ENCODE results near the gene PRR29.
"Not testable (repeated sequence)": the region's sequence is repeated elsewhere in the genome, so short reads cannot be mapped to it uniquely, and the experiment has no call there.

The PRR29 gene

DNA sequence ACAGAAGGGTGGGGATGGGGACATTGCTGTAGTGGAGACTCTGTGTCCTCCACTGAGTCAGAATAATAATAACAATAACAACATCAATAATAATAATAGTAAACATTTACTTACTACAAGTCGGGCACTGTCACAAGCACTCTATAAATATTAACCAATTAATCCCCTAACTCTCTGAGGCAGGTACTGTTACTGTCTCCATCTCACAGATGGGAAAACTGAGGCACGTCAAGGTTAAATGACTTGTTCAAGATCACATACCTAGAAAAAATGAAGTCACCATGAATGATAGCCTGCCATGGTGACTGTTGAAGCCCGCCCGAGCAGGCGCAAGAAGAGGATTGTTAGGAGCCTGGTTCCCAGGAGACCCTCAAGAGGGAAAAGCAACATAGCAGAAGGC is 10.2 kb downstream of the PRR29 start:
- Histone ChIP-seq H3K9me3 (ENCODE audit: low read length) (no peaks in the 10 kb centered on the region), H3K9ac (ENCODE audit: low read length) (no peak overlapping the region), H3K36me3 (ENCODE audit: insufficient read depth, low read length) (no peaks in the 10 kb centered on the region), H3K4me1 (ENCODE audit: insufficient read depth, low read length) (no peaks in the 10 kb centered on the region), H3K27ac (ENCODE audit: low read depth, low read length) (no peak overlapping the region), H3K4me3 (ENCODE audit: low read depth in 1 of 2, low read length in 2 of 2) (no peak overlapping the region), H3K27me3 (ENCODE audit: control insufficient read depth in 1 of 2, insufficient read depth in 2 of 2, low read length in 2 of 2) (no peaks in the 10 kb centered on the region)

DNA sequence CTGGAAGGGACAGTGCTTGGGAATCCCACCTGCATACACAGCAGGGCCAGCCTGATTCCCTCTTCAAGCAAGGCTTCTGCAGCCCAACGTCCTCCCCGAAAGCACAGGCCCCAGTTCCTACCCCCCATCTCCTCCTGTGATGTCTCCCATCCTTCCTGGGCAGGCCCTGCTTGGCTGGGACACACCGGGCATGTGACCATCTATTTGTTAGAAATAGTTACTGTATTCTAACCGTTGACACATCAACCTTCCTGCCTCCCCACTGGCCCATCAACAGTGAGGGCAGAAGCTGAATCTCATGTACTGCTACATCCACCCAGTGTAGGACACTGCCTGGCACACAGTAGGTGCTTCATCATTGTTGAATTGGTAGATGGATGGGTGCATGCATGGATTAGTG is 10.7 kb downstream of the PRR29 start:
- H3K36me3 ChIP-seq (ENCODE audit: insufficient read depth, low read length) = no peaks in the 10 kb centered on the region
- H3K4me3 ChIP-seq (ENCODE audit: low read depth in 1 of 2, low read length in 2 of 2) = no peak overlapping the region
- no peaks in the 10 kb centered on the region for H3K4me1 ChIP-seq (ENCODE audit: insufficient read depth, low read length)
- no peaks in the 10 kb centered on the region for H3K27me3 ChIP-seq (ENCODE audit: control insufficient read depth in 1 of 2, insufficient read depth in 2 of 2, low read length in 2 of 2)
- H3K27ac ChIP-seq (ENCODE audit: low read depth, low read length) = no peak overlapping the region
- no peaks in the 10 kb centered on the region for H3K9me3 ChIP-seq (ENCODE audit: low read length)
- H3K9ac ChIP-seq (ENCODE audit: low read length) = no peak overlapping the region

DNA sequence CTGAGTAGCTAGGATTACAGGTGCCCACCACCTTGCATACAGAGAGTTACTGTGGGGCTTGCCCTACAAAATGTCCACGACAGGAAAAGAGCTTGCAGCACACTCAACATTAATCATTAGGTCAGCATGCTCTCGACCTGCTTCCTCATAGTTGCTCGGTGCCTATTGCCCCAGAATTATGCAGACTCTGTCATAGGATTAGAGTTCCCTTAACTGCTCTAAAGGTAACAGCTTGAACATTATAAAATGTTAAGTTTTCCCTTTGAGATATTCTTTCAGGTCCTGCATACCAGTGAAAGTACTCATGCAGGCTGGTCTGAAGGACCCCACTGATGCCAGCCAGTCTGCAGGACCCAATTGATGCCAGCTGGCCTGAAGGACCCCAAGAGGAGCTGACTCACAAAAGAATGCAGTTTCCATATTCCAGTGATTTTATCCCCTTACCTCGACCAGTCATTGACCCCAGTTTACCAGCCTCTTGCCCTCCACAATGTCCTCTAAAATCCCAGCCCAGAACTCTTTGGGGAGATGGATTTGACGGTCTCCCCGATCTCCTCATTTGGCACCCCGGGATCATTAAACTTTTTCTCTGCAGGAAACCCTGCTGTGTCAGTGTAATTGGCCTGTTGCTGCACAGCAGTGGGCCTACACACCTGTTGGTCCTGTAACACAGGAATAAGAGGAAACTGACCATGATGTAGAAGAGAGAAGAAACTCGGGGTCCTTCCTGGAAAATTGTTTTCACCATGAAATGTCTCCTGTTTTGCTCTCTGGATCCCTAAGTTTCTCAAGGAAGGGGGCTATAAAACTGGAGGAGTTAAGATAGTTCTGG is 11.6 kb downstream of the PRR29 start:
- no peaks in the 10 kb centered on the region for H3K36me3 ChIP-seq (ENCODE audit: insufficient read depth, low read length)
- no peaks in the 10 kb centered on the region for H3K27me3 ChIP-seq (ENCODE audit: control insufficient read depth in 1 of 2, insufficient read depth in 2 of 2, low read length in 2 of 2)
- no peak overlapping the region for H3K9ac ChIP-seq (ENCODE audit: low read length)
- no peaks in the 10 kb centered on the region for H3K4me1 ChIP-seq (ENCODE audit: insufficient read depth, low read length)
- no peak overlapping the region for H3K4me3 ChIP-seq (ENCODE audit: low read depth in 1 of 2, low read length in 2 of 2)
- no peak overlapping the region for H3K27ac ChIP-seq (ENCODE audit: low read depth, low read length)
- no peaks in the 10 kb centered on the region for H3K9me3 ChIP-seq (ENCODE audit: low read length)

DNA sequence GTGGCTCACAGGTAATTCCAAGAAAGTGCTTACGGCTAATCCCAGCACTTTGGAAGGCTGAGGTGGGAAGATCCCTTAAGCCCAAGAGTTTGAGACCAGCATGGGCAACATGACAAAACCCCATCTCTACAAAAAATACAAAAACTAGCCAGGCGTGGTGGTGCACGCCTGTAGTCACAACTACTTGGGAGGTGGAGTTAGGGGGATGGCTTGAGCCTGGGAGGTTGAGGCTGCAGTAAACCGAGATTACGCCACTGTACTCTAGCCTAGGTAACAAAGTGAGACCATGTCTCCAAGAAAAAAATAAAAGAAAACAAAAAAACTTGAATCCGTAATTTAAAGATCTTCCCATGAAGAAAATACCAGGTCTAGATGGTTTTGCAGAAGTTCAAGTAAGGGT is 17.3 kb downstream of the PRR29 start:
- Histone ChIP-seq H3K4me3 (ENCODE audit: low read depth in 1 of 2, low read length in 2 of 2) (no peak overlapping the region), H3K27me3 (ENCODE audit: control insufficient read depth in 1 of 2, insufficient read depth in 2 of 2, low read length in 2 of 2) (no peaks in the 10 kb centered on the region), H3K27ac (ENCODE audit: low read depth, low read length) (no peak overlapping the region), H3K9me3 (ENCODE audit: low read length) (no peaks in the 10 kb centered on the region), H3K4me1 (ENCODE audit: insufficient read depth, low read length) (no peaks in the 10 kb centered on the region), H3K36me3 (ENCODE audit: insufficient read depth, low read length) (no peaks in the 10 kb centered on the region), H3K9ac (ENCODE audit: low read length) (no peak overlapping the region)

DNA sequence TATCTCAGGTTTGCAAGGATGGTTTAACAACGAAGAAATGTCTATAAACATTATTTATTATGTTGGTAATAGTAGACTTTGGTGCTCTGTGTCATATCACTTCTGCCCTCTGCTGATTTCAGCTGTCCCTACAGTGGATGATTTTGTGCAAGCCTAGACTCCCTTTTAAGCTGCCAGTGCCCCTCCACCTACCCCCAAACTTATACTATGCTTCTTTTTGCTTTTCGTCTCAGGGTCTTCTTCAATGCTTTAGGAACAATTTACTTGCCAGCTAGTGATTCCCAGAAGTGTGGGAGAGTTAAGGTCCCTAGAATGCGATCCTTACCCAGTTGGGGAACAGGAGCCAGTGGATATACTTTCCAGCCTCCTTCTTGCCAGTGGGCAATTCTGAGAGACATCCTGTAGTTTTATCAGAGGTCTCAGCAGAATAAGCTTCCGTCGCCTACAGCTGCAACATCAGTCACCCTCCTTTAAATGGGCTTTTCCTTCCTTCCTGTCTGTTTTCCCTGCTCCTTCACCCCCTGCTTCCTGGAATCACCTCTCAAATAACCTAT is 18.2 kb downstream of the PRR29 start:
- no peak overlapping the region for H3K9ac ChIP-seq (ENCODE audit: low read length)
- no peaks in the 10 kb centered on the region for H3K9me3 ChIP-seq (ENCODE audit: low read length)
- no peak overlapping the region for H3K27ac ChIP-seq (ENCODE audit: low read depth, low read length)
- H3K4me3 ChIP-seq (ENCODE audit: low read depth in 1 of 2, low read length in 2 of 2) = no peak overlapping the region
- H3K4me1 ChIP-seq (ENCODE audit: insufficient read depth, low read length) = no peaks in the 10 kb centered on the region
- no peaks in the 10 kb centered on the region for H3K27me3 ChIP-seq (ENCODE audit: control insufficient read depth in 1 of 2, insufficient read depth in 2 of 2, low read length in 2 of 2)
- H3K36me3 ChIP-seq (ENCODE audit: insufficient read depth, low read length) = no peaks in the 10 kb centered on the region

DNA sequence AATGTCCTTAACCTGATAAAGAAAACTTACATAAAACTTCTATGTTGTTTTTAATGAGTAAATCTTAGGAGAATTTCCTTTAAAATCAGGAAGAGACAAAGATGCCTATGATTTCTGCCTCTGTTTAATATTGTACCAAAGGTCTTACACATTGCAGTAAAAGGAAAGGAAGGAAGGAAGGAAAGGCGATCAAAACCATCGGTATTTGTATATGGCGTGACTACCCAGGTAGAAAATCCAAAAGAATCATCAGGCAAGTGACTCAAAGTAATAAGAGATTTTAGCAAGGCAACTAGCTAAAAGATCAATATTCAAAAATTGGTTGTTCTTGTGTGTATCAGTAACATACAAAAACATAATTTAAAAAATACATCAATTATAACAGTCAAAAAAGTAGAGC is 18.8 kb downstream of the PRR29 start:
- Histone ChIP-seq H3K9me3 (ENCODE audit: low read length) (no peaks in the 10 kb centered on the region), H3K27ac (ENCODE audit: low read depth, low read length) (no peak overlapping the region), H3K4me3 (ENCODE audit: low read depth in 1 of 2, low read length in 2 of 2) (no peak overlapping the region), H3K4me1 (ENCODE audit: insufficient read depth, low read length) (no peaks in the 10 kb centered on the region), H3K27me3 (ENCODE audit: control insufficient read depth in 1 of 2, insufficient read depth in 2 of 2, low read length in 2 of 2) (no peaks in the 10 kb centered on the region), H3K36me3 (ENCODE audit: insufficient read depth, low read length) (no peaks in the 10 kb centered on the region), H3K9ac (ENCODE audit: low read length) (no peak overlapping the region)

DNA sequence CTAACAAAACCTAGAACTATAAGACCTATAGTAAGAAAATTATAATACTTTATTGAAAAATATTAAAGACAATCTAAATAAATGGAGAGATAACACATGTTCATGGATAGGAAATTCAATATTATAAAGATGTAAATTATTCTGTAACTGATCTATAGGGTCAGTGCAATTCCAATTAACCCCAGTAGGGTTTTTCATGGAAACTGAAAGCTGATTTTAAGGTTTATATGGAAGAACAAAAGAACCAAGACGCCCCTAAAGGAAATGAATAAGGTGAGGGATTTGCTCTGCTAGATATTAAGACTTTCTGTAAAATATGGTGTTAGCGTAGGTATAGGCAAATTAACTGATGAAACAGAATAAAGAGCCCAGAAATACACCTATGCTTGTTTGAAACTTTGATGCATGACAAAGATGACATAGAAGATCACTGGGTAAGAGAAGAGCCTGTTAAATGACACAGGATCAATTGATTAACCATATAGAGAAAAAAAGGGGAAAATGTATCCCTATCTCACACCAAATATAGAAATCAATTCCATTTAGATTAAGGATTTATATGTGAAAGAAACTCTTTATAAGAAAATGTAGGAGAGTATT is 19.3 kb downstream of the PRR29 start:
- no peaks in the 10 kb centered on the region for H3K36me3 ChIP-seq (ENCODE audit: insufficient read depth, low read length)
- no peak overlapping the region for H3K27ac ChIP-seq (ENCODE audit: low read depth, low read length)
- no peak overlapping the region for H3K4me3 ChIP-seq (ENCODE audit: low read depth in 1 of 2, low read length in 2 of 2)
- no peaks in the 10 kb centered on the region for H3K27me3 ChIP-seq (ENCODE audit: control insufficient read depth in 1 of 2, insufficient read depth in 2 of 2, low read length in 2 of 2)
- no peak overlapping the region for H3K9ac ChIP-seq (ENCODE audit: low read length)
- no peaks in the 10 kb centered on the region for H3K9me3 ChIP-seq (ENCODE audit: low read length)
- no peaks in the 10 kb centered on the region for H3K4me1 ChIP-seq (ENCODE audit: insufficient read depth, low read length)

DNA sequence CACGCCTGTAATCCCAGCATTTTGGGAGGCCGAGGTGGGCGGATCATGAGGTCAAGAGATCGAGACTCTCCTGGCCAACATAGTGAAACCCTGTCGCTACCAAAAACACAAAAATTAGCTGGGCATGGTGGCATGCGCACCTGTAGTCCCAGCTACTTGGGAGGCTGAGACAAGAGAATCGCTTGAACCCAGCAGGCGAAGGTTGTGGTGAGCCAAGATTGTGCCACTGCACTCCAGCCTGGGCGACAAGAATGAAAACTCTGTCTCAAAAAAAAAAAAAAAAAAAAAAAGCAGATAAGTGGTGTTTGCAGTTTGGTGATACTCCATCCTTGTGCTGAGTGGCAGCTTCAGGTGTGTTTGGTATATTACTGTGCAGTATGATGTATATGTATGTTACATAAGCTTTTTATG is 21.4 kb downstream of the PRR29 start:
- not testable (repeated sequence) for H3K27me3 ChIP-seq (ENCODE audit: control insufficient read depth in 1 of 2, insufficient read depth in 2 of 2, low read length in 2 of 2); H3K4me1 ChIP-seq (ENCODE audit: insufficient read depth, low read length); H3K9ac ChIP-seq (ENCODE audit: low read length); H3K27ac ChIP-seq (ENCODE audit: low read depth, low read length); H3K36me3 ChIP-seq (ENCODE audit: insufficient read depth, low read length); H3K9me3 ChIP-seq (ENCODE audit: low read length)
- H3K4me3 ChIP-seq (ENCODE audit: low read depth in 1 of 2, low read length in 2 of 2) = peak overlapping the region in 1 of 2 donors; percentile 48

DNA sequence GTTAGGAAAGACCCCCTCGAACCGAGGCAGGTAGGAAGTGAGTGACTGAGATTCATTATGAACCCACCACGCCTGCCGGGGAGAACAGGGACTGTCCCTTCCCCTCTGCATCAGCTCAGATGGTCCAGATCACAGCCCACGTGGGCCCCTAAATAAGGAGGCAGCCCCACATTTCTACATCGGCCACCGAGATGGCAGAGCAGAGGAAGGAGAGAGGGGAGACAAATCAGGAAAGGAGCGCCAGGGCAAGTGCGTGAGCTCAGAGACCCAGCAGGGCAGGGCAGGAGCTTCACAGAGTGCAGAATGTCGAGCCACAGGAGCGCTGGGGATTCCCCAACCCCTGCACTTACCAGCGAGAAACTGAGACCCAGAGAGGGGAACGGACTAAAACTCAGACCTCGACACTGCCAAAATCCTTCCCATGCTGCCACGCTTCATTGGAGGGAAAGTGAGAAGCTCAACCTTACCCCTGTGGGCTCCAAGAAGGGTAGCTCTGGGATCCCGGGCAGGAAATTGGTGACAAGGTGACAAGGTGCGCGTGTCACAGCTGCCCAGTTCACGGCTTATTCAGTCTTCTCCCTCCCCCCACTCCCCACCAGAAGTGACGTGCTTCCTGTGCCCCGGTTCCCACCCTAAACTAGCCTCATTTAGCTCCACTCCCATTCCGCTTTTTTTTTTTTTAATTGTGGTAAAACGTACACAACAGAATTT is 22.1 kb downstream of the PRR29 start, which contains the start of gene ICAM2:
Gene ICAM2 (minus strand): TSS at position 578 of the 711 bp plus-strand sequence. CDS start 13,942 bp downstream, outside the sequence.
- Histone ChIP-seq H3K36me3 (ENCODE audit: insufficient read depth, low read length) (no peaks in the 10 kb centered on the region), H3K4me3 (ENCODE audit: low read depth in 1 of 2, low read length in 2 of 2) (peak within 1 kb of the TSS in 1 of 2 donors; percentile 48), H3K9ac (ENCODE audit: low read length) (no peak within 1 kb of the TSS), H3K27ac (ENCODE audit: low read depth, low read length) (no peak within 1 kb of the TSS), H3K9me3 (ENCODE audit: low read length) (no peaks in the 10 kb centered on the region), H3K27me3 (ENCODE audit: control insufficient read depth in 1 of 2, insufficient read depth in 2 of 2, low read length in 2 of 2) (no peaks in the 10 kb centered on the region), H3K4me1 (ENCODE audit: insufficient read depth, low read length) (no peaks in the 10 kb centered on the region)

DNA sequence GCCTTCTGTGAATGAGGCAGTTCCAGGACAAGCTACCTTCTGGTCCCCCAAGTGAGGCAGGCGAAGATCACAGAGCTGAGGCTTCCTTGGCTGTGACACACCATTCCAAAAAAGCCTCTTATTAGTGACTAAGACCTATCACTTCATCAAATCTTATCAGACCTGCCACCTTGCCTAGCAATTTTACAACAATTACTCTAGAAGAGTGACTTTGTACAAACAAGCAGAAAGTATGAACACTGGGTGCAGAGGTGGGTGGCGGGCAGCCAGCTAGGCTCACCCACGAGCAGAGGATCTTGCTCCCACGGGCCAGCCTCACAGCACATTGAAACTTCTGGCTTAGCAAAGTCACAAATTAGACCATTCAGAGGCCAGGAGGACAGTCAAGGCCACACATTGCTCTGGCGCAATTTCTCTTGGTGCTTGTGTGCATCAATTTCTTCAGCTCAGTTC is 24.5 kb downstream of the PRR29 start:
- H3K4me1 ChIP-seq (ENCODE audit: insufficient read depth, low read length) = no peaks in the 10 kb centered on the region
- H3K27me3 ChIP-seq (ENCODE audit: control insufficient read depth in 1 of 2, insufficient read depth in 2 of 2, low read length in 2 of 2) = no peaks in the 10 kb centered on the region
- H3K36me3 ChIP-seq (ENCODE audit: insufficient read depth, low read length) = no peaks in the 10 kb centered on the region
- H3K27ac ChIP-seq (ENCODE audit: low read depth, low read length) = no peak overlapping the region
- H3K9ac ChIP-seq (ENCODE audit: low read length) = no peak overlapping the region
- H3K4me3 ChIP-seq (ENCODE audit: low read depth in 1 of 2, low read length in 2 of 2) = no peak overlapping the region
- no peaks in the 10 kb centered on the region for H3K9me3 ChIP-seq (ENCODE audit: low read length)

DNA sequence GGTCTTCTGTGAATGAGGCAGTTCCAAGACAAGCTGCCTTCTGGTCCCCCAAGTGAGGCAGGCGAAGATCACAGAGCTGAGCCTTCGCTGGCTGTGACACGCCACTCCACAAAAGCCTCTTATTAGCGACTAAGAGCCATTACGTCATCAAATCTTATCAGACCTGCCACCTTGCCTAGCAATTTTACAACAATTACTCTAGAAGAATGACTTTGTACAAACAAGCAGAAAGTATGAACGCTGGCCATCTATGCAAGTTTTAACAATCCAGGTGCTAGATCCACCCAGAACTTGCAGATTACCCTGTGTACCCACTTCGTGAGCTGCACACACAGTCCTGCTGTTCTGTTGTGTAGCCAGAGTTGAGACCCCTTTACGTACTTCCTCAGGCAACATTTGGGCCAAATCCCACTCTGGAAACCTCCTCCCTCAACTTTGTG is 26.1 kb downstream of the PRR29 start:
- no peaks in the 10 kb centered on the region for H3K9me3 ChIP-seq (ENCODE audit: low read length)
- no peak overlapping the region for H3K4me3 ChIP-seq (ENCODE audit: low read depth in 1 of 2, low read length in 2 of 2)
- H3K36me3 ChIP-seq (ENCODE audit: insufficient read depth, low read length) = no peaks in the 10 kb centered on the region
- H3K4me1 ChIP-seq (ENCODE audit: insufficient read depth, low read length) = no peaks in the 10 kb centered on the region
- H3K27ac ChIP-seq (ENCODE audit: low read depth, low read length) = no peak overlapping the region
- H3K9ac ChIP-seq (ENCODE audit: low read length) = no peak overlapping the region
- H3K27me3 ChIP-seq (ENCODE audit: control insufficient read depth in 1 of 2, insufficient read depth in 2 of 2, low read length in 2 of 2) = no peaks in the 10 kb centered on the region

Data from muscle layer of colon (tissue), 2 donors.